UCSD-AML1 (cell line): ENCODE measurements around the gene KLF16.

Experiments
- DNase-seq: peaks from one replicate; lab custom pipeline; 2025; ENCODE audit not compliant: unreplicated experiment; lab: John Stamatoyannopoulos, UW

KLF16 gene

DNA sequence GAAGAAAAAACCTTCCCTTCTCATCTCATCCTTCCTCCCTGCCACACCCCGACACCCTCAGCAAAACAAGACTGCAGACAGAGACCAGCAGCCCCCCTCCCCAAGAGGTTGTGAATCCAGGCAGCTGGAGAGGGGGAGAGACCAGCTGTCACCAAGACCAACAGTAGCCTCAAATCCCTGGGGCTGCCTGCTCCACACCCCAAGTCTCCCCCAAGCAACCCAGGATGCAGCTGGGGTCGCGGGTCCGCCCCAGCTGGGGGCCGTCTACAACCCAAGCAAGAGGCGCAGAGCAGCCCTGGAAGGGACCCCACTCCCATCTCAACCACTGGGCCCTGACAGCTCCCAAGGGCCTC lies 7.1 kb downstream of the KLF16 start:
- DNase-seq = no peak

DNA sequence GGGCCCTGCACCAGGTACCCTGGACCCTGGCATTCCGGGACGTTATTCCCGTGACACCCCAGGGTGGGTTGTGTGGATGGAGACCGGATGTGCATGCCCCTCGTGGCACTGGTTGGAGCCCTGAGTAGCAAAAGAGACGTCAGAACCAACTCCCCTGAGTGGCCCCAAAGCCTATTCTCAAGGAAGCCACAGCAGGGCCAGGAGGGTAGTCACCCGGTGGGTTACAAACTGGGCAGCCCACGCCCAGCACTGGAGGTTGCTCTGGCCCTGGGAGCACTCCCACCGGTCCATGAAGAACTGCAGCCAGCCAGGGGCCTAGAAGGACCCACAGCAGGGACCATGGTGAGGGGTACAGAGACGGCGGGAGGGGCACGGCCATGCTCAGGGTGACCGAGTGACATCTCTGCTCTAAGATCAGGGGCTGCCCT lies 7.5 kb downstream of the KLF16 start:
- DNase-seq = no peak

DNA sequence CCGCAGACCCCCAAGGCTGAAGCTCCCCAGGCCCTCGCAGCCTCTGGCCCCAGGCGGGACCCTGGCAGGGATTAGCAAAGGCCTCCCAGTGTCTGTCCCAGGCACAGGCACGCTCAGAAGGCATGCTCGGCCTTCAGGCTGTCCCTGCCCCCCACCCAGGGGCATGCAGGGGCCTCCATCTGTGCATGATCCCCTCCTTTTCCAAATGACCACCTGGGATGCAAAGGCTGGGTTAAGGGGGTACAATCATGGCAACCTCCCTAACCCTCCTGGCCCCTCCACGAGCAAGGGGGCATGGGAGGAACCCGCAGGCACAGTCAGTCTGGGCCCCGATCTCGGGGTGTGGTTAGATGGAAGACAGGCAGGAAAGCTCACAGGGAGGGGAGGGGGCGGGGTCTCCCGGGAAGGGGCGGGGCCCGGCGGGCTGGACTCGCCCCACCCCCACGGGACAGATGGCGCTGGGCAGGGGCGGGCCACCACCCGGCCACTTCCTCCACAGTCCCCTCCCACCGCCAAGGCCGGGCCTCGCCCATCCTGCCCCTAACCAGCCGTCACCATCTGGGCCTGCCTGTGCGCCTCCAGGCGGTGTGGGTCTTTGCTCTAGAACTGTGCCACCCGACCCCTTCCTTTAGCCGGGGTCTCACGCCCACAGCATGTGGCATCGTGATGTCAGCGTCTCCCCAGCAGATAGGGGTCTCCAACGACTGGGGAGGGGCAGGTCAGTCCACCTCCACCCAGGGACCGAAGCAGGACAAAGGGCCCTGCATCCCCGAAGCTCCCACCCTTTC lies 8.1 kb downstream of the KLF16 start:
- DNase-seq = peak; percentile 97

DNA sequence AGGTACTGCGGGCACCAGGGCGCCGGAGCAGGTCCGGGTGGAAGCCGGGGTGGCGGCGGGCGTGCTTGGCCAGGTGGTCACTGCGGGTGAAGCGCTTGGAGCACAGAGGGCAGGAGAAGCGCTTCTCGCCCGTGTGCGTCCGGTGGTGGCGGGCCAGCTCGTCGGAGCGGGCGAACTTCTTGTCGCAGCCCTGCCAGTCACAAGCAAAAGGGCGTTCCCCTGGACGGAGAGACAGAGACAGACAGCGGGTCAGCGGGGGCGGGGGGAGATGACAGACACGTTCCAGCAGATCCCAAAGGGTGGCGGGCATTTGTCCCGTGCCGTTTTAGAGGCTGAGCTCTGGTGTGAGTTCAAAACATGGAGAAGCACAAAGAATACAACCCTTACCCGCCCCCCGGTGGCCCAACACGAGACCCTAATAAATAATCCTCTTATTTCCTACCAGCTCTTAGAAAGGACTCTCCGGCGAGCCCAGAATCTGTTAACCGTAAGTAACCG lies 8.8 kb downstream of the KLF16 start:
- DNase-seq = no peak

DNA sequence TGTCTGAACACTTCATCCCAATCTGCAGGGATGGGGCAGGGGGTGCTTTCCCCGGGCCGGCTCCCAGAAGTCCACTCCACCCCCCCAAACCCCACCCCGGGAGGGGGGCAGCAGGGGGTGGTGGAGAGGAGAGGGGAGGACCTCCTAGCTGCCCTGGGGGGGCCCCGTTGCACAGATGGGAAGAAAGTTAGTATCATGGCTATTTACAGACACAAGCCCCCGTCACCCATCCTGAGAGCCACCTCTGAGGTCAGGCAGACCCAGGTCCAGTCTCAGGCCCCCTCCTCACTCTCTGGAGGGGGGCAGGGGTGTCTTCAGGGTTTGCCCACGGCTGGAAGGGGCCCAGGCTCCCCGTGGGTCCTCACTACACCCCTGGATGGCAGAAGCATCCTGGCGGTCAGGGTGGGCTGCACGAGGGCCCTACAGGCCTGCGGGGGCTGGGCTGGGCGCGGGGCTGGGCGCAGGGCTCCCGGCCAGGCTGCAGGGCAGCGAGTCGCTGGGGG lies 9.3 kb downstream of the KLF16 start:
- DNase-seq = no peak

DNA sequence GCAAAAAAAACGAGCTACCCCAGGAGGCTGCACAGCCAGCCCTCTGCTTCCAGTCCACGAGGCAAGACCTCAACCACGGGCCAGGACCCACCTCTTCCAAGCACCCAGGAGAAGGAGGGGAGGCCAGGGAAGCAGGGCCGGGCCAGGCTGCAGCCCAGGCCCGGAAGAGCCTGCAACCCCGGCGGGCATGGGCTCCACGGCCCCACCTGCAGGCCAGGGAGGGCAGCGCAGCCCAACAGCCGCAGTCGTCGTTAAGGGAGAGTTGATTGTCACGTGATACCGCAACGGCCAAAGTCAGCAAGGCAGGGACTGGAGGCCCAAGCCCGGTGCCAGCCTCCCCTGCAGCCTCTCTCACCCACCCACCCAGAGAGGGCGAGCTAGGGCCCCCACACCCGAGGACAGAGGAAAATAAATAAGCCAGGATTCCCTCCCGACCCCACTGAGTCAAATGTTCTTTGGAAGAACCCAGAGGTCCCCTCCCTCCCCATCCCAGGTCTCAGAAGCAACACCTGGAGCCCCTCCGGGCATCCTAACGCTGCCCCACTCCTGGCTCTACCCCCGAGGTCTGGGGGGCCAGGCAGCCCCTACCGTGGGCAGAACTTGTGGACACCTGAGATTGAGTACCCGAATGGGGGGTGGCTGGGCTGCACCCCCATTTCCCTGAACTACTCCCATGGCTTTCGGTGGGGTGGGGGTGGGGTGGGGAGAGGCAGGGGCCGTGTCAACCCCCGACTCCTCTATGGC lies 9.9 kb downstream of the KLF16 start:
- DNase-seq = peak; percentile 91

DNA sequence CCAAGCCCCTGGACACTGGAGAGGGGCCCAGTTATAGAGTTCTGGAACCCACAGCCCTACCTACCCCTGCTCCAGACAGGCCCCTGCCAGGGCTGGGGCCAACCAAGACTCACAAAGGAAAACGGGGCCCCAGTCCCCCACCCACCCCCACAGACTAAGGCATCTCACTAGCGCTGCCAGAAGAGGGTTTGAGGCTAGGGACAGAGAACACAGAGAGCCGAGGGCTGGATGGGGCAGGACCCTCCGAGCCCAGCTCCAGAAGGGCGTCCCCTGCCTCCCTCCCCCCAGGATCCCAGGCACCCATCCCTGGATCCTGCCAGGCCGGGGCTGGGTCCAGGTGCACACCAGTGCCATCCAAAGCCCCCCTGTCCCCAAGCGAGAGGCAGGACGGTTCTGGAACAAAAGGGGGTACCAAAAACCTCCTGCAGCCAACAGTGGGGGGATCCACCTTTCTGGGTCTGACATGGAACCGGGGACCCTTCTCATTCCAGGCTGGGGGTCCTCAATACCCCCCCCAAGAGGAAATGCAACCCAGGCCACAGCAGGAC lies 10.7 kb downstream of the KLF16 start:
- no peak for DNase-seq

DNA sequence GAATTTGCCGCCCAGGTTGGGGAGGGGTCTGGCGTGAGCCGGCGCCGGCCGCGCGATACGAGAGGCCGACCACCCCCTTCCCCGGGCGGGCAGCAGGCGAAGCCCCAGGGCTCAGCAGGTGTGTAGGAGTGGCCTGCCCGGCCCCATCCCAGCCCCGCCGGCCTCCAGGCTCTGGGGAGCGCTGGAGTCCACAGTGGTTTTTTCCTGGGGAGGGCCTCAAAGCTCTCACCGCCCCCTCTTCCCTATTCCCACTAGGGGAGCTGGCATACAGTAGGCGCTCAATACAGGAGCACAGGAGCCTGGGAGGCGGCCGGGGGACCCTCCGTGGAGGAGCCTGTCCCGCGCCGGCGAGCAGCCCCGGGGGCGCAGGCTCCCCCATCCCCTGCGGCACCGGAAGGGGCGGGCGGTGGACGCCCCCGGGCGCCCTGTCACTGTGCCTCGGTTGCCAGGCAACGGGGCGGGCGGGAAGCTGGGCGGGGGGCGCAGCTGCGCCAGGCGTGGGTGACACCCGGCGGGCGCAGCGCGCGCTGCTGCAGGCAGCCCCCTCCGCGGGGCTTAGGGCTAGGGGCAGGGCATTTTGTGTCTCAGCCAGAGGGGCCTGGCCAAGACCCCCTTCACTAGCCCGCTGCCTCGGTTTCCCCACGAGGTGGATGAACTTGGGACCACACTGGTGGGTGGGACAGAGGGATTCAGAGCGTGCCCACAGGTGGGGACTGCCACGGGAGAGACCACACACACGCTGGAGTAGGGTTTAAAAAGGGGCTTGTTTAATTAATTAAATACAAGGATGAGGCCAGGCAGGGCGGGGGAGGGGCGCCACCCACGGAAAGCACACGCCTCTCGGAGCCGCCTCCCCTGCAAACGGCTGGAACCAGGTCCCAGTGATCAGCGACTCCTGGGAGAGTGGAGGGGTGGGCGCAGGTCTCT lies 11.5 kb downstream of the KLF16 start:
- DNase-seq = no peak

DNA sequence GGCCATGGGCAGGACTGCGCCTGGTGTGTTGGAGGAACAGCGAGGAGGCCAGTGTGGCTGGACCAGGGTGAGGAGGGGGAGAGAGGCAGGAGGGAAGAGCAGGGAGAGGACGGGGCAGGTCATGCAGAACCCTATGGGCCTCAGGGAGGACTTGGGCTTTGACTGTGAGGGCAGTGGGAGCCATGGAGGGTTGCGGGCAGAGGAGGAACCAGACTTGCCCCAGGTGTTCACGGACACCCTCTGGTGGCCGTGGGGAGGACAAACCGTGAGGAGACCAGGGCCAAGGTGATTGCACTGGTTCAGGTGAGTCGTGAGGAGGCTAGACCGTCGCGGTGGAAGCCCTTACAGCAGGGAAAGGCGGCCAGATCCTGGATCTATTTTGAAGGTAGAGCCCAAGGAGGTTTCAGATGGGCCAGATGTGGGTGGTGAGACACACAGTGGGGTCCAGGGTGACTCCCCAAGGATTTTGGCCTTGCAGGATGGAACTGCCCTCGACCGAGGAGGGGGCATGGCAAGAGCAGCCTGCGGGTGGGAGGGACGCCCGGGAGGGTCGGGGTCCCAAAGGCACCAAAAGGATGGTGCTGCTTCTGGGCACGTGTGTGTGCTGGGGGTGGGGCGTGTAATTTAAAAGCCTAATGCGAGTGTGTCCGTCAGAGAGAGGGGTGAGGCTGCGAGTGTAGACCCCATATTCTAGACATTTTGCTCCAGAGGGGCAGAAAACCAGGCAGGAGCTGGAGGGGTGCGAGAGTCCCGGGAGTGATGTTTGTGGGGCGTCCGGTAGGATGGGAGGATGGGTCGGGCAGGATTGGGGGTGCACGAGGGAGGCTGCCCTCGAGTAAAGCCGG lies 12.3 kb downstream of the KLF16 start:
- no peak for DNase-seq

DNA sequence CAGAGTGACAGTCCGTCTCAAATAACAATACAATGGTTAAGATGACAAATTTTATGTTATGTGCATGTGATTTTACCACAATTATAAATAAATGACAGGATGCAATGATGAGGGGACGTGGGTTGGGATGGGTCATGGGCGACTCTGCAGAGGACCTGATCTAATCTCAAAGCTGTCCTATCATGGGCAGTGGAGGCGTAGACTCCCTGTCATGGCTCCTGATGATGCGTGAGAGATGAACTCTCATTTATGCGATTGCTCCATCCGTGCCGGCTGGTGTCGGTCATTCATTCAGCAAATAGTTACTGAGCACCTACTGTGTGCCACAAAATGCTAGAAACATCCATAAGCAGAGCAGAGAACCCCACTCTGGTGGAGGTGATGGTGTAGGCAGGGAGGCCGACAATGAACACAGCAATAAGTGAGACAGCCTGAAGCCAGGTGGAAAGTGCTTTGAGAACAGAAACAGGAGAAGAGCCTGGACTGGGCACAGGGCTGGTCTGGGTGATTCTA lies 13.4 kb downstream of the KLF16 start:
- DNase-seq = no peak

DNA sequence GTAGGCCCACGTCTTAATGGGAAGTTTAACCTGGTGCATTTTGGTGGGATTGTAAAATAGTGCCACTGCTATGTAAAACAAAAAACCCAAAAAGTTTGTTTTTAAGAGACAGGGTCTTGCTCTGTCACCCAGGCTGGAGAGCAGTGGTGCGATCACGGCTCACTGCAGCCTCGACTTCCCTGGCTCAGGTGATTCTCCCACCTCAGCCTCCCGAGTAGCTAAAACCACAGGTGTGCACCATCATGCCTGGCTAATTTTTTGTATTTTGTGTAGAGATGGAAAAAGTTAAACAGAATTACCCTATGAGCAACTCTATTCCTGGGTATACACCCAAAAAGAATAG lies 14.3 kb downstream of the KLF16 start:
- no peak for DNase-seq

DNA sequence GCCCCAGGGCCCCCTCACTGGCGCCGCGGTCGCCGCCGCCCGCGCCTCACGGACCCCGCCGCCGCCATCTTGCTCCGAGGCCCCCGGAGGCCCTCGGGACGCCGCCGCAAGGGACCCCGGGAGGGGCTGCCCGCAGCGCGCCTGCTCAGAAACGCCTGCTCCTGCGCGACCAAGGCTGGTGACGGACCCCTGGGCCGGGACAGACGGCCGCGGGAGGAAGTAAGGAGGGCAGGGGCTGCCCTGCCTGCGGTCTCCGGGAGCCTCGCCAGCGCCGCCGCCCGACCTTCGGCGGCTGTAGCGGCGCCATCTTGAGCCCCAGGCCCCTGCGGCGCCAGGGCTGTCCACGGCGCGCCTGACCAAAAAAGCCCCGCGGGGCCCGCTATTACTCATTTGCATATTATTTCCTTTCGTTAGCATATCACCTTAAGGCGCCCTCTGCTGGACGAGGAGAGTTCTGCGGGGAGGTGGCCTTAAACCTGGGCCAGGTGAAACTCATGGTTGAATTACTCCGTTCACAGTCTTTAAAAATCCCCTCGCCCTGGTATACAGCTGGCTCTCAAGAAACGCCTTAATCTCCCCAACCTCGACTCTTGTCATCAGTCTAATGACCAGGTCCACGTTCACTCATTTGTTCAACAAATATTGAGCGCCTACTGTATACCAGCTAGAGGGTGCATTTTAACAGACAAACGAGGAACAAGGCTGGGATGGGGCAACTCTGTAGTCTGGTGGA lies 14.8 kb downstream of the KLF16 start, which contains the start of gene REXO1:
Gene REXO1 (minus strand): TSS at position 85 of the 733 bp plus-strand sequence. CDS start 125 bp downstream, outside the sequence.
- peak; percentile 96 for DNase-seq

DNA sequence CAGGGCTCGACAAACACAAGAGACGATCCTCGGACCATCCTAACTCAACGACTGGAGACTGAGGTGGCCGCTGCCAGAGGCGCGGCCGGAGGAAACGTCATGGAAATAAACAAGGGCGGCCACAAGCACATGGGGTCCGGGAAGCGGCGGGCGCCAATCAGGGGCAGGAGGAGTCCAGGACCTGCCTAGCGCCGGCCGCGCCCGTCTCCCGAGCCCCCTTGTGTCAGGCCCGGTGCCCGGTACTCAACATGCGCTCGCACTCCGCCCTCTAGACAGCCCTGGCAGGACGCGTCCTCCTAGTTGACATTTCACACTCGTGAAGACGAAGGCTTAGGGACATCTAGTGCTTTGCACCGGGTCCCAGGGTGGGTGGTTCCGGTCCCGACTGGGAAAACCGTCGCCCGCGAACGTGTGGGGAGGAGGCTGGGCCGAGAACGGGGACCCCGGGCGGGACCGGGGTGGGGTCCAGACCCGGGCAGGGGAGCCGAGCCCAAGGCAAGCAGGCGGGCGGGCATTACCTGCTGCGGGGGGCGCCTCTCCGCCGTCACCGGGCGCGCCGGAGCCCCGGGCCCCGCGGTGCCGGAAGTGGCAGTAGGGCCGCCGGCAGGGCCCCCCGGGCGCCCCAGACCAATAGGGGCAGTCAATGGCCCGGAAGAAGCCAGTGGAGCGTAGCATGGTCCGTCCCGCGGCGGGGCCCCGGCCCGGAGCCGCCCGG lies 15.5 kb downstream of the KLF16 start:
- DNase-seq = peak; percentile 50

DNA sequence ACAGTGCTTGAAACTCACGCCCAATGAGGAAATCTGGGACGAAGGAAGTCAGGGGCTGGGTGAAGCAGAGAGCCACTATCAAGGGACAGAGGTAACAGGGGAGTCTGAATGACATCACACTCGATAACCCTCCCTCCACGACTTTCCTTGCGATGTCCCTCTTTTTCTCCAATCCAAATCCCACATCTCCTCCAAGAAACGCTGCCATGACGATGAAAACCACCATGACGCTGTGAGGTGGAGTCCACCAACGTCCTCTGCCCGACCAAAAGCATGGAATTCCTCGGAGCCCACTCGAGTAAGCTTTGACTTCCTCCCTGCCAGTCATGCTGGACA lies 16.1 kb downstream of the KLF16 start:
- DNase-seq = no peak

DNA sequence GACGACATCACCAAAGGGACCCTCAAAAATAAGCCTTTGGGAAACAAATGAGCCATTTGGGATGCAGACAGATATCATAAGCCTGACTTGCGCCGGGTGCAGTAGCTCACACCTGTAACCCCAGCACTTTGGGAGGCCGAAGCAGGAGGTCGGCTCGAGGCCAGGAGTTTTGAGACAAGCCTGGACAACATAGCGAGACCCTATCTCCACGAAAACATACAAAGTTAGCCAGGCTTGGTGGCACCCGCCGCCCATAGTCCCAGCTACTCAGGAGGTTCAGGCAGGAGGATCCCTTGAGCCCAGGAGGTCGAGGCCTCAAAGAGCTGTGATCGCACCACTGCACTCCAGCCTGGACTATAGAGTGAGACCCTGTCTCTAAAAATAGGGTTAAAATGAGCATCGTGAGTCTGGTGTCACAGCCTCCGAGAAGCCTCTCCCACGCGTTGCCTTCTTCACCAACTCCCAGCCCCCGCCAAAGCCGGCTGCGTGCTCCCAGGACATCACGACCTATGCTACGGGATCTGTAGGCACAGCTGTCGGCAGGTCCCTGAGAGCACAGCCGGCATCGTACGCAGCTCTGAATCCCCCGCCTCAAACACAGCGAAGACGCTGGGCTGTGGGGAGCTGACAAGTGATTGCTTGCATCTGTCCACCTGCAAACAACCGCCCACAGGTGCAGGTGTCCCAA lies 16.7 kb downstream of the KLF16 start:
- no peak for DNase-seq

DNA sequence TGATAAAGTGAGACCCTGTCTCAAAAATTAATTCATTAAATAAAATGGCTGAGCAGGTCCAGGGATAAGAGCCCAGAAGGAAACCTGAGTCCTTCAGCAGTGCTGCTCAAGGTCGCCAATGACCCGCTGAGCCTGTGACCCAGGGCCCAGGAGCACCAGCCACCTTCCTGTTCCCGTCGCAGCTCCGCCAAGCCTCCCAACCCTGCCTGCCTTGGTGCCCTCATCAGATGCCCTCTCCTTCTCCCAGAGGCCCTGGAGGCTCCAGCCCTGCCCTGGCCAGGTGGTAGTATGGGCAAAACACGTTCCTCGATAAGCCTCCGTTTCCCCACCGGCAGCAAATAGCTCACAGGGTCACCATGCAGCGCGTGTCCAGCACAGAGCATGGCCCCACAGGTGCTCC lies 17.7 kb downstream of the KLF16 start:
- no peak for DNase-seq

DNA sequence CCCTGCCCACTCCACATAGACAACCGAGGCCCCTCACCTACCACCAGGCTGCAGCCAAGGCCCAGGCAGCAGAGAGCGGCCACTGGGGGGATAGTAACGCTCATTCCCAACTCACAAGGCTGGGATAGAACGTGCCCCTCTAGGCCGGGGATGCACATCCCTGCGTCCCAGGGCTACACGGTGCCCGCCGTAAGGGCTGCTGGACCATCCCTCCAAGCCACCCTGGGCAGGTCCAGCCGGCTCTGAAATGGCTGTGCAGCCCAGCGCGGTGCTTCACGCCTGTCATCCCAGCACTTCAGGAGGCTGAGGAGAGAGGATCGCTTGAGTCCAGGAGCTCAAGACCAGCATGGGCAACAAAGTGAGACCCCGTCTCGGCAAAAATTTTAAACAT lies 18.3 kb downstream of the KLF16 start:
- DNase-seq = no peak

DNA sequence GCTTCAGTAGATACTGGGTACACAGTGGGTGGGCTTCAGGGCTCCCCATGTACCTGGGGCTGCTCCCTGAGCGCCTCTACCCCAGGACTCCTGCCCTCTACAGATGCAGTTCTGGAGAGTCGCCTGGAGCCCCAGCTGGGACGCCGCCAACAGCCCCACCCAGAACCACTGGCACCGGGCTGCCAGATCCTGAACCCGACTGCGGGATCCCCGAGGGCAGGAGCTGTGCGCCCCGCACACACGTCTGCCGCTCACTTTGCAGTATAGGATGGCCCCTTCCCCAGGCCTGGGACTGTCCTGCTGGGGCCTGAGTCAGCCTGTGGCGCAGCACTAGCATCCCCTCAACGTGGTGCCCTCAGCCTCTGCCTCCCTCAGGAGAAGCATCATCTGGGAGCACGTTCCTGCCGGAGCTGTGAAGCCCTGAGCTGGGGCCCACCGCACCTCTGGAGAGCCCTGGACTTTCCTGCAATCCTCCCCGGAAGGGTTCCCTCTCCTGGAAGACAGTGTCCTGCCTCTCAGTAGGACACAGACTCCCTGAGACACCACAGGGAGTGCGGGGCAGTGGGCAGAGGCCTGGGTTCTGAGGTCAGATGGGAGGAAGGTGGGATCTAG lies 18.8 kb downstream of the KLF16 start:
- no peak for DNase-seq
